Measurements from ENCODE around the gene TINAG.
"Not testable (repeated sequence)": the region's sequence is repeated elsewhere in the genome, so short reads cannot be mapped to it uniquely, and the experiment has no call there.

Gene TINAG

DNA sequence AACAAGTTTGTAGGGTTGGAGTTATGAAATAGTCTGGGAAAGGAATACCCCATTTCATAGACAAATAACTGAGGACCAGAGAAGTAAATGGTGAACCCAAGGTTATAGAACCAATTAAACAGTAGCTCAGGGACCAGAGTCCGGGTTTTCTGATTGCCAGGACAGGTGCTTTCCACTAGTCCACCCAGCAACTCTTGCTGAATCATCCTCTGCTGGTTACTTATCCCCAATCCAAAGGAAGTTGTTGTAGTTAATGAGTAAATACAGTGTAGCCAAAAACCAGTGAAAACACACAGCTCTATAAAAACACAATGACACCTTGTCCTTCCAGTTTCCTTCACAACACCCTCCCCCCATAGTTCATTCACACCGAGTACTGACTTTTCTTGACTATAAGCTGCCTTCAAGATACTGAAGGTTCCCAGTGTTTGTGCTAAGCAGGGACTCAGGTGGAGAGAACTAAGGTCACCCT lies 766 bp upstream of the TINAG start:
- TF ChIP-seq, protein P1, sequence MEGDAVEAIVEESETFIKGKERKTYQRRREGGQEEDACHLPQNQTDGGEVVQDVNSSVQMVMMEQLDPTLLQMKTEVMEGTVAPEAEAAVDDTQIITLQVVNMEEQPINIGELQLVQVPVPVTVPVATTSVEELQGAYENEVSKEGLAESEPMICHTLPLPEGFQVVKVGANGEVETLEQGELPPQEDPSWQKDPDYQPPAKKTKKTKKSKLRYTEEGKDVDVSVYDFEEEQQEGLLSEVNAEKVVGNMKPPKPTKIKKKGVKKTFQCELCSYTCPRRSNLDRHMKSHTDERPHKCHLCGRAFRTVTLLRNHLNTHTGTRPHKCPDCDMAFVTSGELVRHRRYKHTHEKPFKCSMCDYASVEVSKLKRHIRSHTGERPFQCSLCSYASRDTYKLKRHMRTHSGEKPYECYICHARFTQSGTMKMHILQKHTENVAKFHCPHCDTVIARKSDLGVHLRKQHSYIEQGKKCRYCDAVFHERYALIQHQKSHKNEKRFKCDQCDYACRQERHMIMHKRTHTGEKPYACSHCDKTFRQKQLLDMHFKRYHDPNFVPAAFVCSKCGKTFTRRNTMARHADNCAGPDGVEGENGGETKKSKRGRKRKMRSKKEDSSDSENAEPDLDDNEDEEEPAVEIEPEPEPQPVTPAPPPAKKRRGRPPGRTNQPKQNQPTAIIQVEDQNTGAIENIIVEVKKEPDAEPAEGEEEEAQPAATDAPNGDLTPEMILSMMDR (IDR thresholded peaks at IDR 0.05; ENCODE audit: extremely low read depth, missing control alignments): no peak
- DNase-seq (ENCODE audit: low spot score): no peak

DNA sequence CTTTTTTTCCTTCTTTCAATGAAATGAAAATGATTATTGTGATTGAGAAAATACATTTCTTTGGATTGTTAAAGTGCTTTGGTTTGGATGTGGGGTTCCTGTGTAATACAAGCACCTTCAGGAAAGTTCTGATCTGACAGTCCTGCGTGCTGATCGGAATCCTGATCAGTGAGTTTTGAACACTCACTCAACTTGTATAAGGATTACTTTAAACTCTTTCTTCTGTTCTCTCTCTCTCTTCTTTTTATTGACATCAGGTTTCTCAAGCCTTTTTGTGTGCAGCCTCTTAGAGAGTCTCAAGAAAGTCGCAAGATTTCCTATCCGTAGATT lies 710 bp downstream of the TINAG start:
- TF ChIP-seq, protein P1 (IDR thresholded peaks at IDR 0.05; ENCODE audit: extremely low read depth, missing control alignments): no peak
- no peak for DNase-seq (ENCODE audit: low spot score)

DNA sequence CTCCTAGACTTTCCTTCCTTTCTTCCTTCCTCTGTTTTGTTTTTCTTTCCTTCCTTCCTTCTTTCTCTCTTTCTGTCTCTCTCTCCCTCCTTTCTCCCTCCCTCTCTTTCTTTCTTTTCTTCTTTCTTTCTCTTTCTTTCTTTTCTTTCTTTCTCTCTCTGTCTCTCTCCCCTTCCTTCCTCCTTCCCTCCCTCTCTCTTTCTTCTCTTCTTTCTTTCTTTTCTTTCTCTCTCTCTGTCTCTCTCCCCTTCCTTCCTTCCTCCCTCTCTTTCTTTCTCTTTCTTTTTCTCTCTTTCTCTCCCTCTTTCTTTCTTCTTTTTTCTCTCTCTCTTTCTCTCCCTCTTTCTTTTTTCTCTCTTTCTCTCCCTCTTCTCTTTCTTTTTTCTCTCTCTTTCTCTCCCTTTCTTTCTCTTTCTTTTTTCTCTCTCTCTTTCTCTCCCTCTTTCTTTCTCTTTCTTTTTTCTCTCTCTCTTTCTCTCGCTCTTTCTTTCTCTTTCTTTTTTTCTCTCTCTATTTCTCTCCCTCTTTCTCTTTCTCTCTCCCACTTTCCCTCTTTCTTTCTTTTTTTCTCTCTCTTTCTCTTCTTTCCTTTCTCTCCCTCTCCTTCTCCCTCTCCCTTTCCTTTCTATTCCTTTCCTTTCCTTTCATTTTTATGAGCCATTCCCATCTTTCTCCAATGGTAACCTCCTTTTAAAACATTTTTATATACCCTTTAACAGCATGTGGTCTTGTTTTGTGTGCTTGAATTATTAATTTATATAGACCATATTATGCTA lies 2.3 kb downstream of the TINAG start:
- no peak for DNase-seq (ENCODE audit: low spot score)
- TF ChIP-seq, protein P1 (IDR thresholded peaks at IDR 0.05; ENCODE audit: extremely low read depth, missing control alignments): no peak

DNA sequence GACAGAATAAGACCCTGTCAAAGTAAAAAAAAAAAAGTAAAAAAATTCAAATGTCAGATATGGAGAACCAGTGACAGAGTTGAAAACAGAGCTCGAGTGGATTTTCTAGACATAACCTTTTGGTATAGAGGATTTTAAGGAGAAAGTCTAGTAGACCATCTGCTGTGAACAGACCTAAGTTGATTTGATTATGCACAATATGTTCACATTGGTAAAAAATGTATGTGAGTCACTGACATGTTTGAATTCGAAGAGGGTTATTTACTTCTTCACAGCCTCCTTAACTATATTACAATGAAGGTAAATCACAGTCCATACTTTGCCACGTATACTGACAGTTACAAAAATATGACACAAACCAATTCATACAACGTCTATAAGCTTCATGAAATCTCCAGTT lies 7.4 kb downstream of the TINAG start:
- no peak for DNase-seq (ENCODE audit: low spot score)
- TF ChIP-seq, protein P1 (IDR thresholded peaks at IDR 0.05; ENCODE audit: extremely low read depth, missing control alignments): no peak

DNA sequence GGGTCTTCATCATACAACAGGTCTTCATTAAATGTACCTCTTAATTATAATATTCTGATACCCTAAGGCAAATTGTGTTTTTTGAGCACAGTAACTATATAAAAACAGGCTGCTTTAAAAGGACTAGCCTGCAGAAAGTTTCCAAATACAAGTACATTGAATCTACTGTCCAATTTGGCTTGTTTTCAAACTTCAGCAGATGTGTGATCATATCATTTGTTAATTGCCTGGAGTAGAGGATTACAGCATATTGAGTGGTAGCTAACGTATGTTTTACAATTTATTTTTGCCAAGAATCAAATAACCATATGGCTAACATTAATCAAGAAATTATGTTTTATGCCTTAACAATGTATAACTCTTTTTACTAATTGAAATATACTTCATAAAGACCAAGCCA lies 12.6 kb downstream of the TINAG start:
- TF ChIP-seq, protein P1 (IDR thresholded peaks at IDR 0.05; ENCODE audit: extremely low read depth, missing control alignments): no peak
- no peak for DNase-seq (ENCODE audit: low spot score)

DNA sequence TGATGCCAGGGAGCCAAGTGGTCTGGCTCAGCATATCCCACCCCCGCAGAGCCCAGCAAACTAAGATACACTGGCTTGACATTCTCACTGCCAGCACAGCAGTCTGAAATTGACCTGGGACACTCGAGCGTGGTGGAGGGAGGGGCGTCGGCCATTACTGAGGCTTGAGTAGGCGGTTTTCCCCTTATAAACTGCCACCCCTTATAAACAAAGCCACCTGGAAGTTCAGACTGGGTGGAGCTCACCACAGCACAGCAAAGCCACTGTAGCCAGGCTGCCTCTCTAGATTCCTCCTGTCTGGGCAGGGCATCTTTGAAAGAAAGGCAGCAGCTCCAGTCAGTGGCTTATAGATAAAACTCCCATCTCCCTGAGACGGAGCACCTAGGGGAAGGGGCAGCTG lies 19.4 kb downstream of the TINAG start:
- DNase-seq (ENCODE audit: low spot score): no peak

DNA sequence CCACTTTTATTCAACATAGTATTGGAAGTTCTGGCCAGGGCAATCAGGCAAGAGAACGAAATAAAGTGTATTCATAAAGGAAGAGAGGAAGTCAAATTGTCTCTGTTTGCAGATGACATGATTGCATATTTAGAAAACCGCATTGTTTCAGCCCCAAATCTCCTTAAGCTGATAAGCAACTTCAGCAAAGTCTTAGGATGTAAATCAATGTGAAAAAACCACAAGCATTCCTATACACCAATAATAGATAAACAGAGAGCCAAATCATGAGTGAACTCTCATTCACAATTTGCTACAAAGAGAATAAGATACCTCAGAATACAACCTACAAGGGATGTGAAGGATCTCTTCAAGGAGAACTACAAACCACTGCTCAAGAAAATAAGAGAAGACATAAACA lies 23.3 kb downstream of the TINAG start:
- DNase-seq (ENCODE audit: low spot score): not testable (repeated sequence)

More for the DNA sequence above, 19.4 kb downstream of the TINAG start:
- TF ChIP-seq, protein P1 (IDR thresholded peaks at IDR 0.05; ENCODE audit: extremely low read depth, missing control alignments): no peak

DNA sequence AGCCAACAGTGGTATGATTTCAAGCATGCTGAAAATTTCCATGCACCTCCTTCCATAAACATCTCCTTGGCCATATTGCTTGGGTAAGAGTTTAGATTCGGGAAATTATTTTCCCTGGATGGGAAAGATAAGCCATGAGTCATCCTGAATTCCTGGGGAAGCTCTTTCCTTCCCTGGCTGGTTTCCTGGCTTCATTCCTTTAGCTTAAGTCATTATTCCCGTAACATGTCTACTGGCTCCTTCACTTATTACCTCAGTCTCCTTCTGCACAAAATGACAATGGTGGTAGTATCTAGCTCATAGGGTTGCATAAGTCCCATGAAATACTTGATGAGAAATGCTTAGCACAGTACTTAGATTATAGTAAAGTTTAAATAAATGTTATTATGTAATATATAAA lies 27.6 kb downstream of the TINAG start:
- TF ChIP-seq, protein P1 (IDR thresholded peaks at IDR 0.05; ENCODE audit: extremely low read depth, missing control alignments): no peak
- DNase-seq (ENCODE audit: low spot score): no peak
